Endothelial cell of umbilical vein (primary cell): ENCODE results near the gene MED15. TPM values are rescaled to one million over a fixed set of nuclear protein-coding genes. Genes with fewer than 3 reads are reported as not detected.

Experiments used
- BruUV-seq: library from RNA; stranded (reverse); fragments of 400-500 nt; replicated peaks from 2 replicates; lab custom pipeline; 2021; lab: Mats Ljungman, UMichigan
- CTCF ChIA-PET: fragments of 300-600, 350-600 bp; sonication (Branson Sonifier 250); formaldehyde crosslinking; loops from one replicate; lab custom pipeline; 2021; ENCODE audit warnings: antibody characterized with exemption, inconsistent platforms; lab: Charles Lee
- POLR2A ChIA-PET: fragments of 300-600, 350-600 bp; sonication (Branson Sonifier 250); formaldehyde crosslinking; loops from one replicate; lab custom pipeline; 2021; ENCODE audit warnings: antibody characterized with exemption, inconsistent platforms; lab: Charles Lee
- DNase-seq: peaks from one replicate; pipeline ENCODE4 v3.0.0-alpha.2; 2011; ENCODE audit warnings: low read depth, low spot score
- FAIRE-seq: peaks from 2 replicates; lab custom pipeline; 2011; peaks lifted over from hg19 to GRCh38; lab: Jason Lieb, UNC
- H2AFZ ChIP-seq: 2 replicates; pipeline ENCODE4 v1.6.0; 2012; ENCODE audit warnings: low read depth, low read length, control low read depth, inconsistent platforms
- H3K27ac ChIP-seq: 2 replicates; pipeline ENCODE4 v1.5.1; 2011; ENCODE audit warnings: low read depth, mild to moderate bottlenecking, control low read depth, low read length, moderate library complexity; ENCODE audit not compliant: insufficient read depth
- H3K27me3 ChIP-seq, 2 experiments: 2 replicates each; pipeline versions ENCODE4 v1.6.0 to v1.6.1; 2011; ENCODE audit warnings: low read length in 2 of 2, mixed read lengths in 1 of 2; ENCODE audit not compliant: control insufficient read depth in 2 of 2, insufficient read depth in 2 of 2
- H3K36me3 ChIP-seq, 2 experiments: 2 replicates in 1 of 2; 3 replicates in 1 of 2; pipeline ENCODE4 v1.5.1; 2011; ENCODE audit warnings: low read length in 2 of 2, mild to moderate bottlenecking in 1 of 2, moderate library complexity in 1 of 2; ENCODE audit not compliant: control insufficient read depth in 2 of 2, insufficient read depth in 2 of 2; ENCODE audit errors: extremely low read depth in 1 of 2
- H3K4me1 ChIP-seq: 3 replicates; pipeline ENCODE4 v1.5.1; 2011; ENCODE audit warnings: mild to moderate bottlenecking, low read length; ENCODE audit not compliant: control insufficient read depth, insufficient read depth; ENCODE audit errors: extremely low read depth
- H3K4me2 ChIP-seq: 2 replicates; pipeline ENCODE4 v1.6.1; 2011; ENCODE audit warnings: low read length, control low read depth, mixed read lengths; ENCODE audit not compliant: insufficient read depth
- H3K4me3 ChIP-seq, 3 experiments: fragments of 200-600 bp in 1 of 3; sonication (generic), shearing (Covaris generic) in 1 of 3; replicated peaks in 1 of 3; 2 replicates each; pipeline ENCODE4 v1.5.1; 2011 to 2016; ENCODE audit warnings: control low read depth in 3 of 3, low read length in 3 of 3, mild to moderate bottlenecking in 2 of 3, inconsistent platforms in 1 of 3, low read depth in 1 of 3, moderate library complexity in 1 of 3; ENCODE audit not compliant: insufficient read depth in 1 of 3
- H3K79me2 ChIP-seq: 2 replicates; pipeline ENCODE4 v1.6.0; 2012; ENCODE audit warnings: low read length, inconsistent platforms; ENCODE audit not compliant: control insufficient read depth, insufficient read depth
- H3K9ac ChIP-seq: replicated peaks from 2 replicates; pipeline ENCODE3; 2011; ENCODE audit warnings: low read length, control low read depth; ENCODE audit not compliant: insufficient read depth; ENCODE audit errors: extremely low read depth
- H3K9me1 ChIP-seq: replicated peaks from 3 replicates; pipeline ENCODE4 v1.6.0; 2011; ENCODE audit warnings: mild to moderate bottlenecking, low read length; ENCODE audit not compliant: control insufficient read depth, insufficient read depth; ENCODE audit errors: extremely low read depth
- H3K9me3 ChIP-seq: replicated peaks from 2 replicates; pipeline ENCODE4 v1.5.1; 2012; ENCODE audit warnings: low read length, inconsistent platforms; ENCODE audit not compliant: control insufficient read depth, insufficient read depth
- H4K20me1 ChIP-seq: replicated peaks from 2 replicates; pipeline ENCODE3; 2011; ENCODE audit warnings: mild to moderate bottlenecking, low read length; ENCODE audit not compliant: control insufficient read depth, insufficient read depth; ENCODE audit errors: extremely low read depth
- EZH2 ChIP-seq: IDR thresholded peaks from 2 replicates; pipeline ENCODE4 v1.6.1; 2012; ENCODE audit warnings: borderline replicate concordance, low read depth, mild to moderate bottlenecking, moderate library complexity, low read length, inconsistent platforms; ENCODE audit not compliant: severe bottlenecking
- FOS ChIP-seq: IDR thresholded peaks from 2 replicates; pipeline ENCODE4 v1.6.1; 2011; ENCODE audit warnings: mild to moderate bottlenecking, low read length, moderate library complexity, borderline replicate concordance; ENCODE audit not compliant: insufficient read depth
- GATA2 ChIP-seq: IDR thresholded peaks from 2 replicates; pipeline ENCODE4 v1.7.0; 2011; ENCODE audit warnings: low read depth, mild to moderate bottlenecking, moderate library complexity, mixed read lengths, low read length; ENCODE audit not compliant: insufficient read length, insufficient read depth
- JUN ChIP-seq: IDR thresholded peaks from 2 replicates; pipeline ENCODE4 v1.6.1; 2011; ENCODE audit warnings: borderline replicate concordance, low read depth; ENCODE audit not compliant: insufficient read length, insufficient read depth
- MAX ChIP-seq: IDR thresholded peaks from 2 replicates; pipeline ENCODE4 v1.6.1; 2011; ENCODE audit not compliant: insufficient read depth, insufficient read length
- MYC ChIP-seq: IDR thresholded peaks from one replicate; pipeline ENCODE4 v1.6.1; 2011; ENCODE audit warnings: mild to moderate bottlenecking, low read depth, low read length
- POLR2A ChIP-seq: IDR thresholded peaks from 2 replicates; pipeline ENCODE4 v1.6.1; 2012; ENCODE audit warnings: low read depth, mild to moderate bottlenecking, control low read depth, low read length
- POLR2AphosphoS5 ChIP-seq: IDR thresholded peaks from 2 replicates; pipeline ENCODE4 v1.6.1; 2012; ENCODE audit warnings: low read depth, mild to moderate bottlenecking, control low read depth, low read length, moderate library complexity; ENCODE audit not compliant: insufficient read depth
- dilution Hi-C: fragments of 300-500 bp; cut with MboI; formaldehyde crosslinking; loops from one replicate; pipeline ENCODE4 v1.15.0; 2019; ENCODE audit warnings: low sequenced_read_pairs; ENCODE audit not compliant: extremely low pct_ligation_motif_present
- intact Hi-C: fragments of 100-400 bp; cut with micrococcal nuclease; formaldehyde crosslinking; loops from one replicate; pipeline ENCODE4 v1.10.0; 2022
- polyA plus RNA-seq, 4 experiments: library from polyadenylated mRNA; depleted of rRNA in 3 of 4; stranded (reverse) in 3 of 4; unstranded in 1 of 4; fragments of >200 nt; gene quantifications; 2 replicates each; pipeline versions ENCODE4 v1.2.1 to v1.2.3, GENCODE V29; 2011 to 2012; ENCODE audit warnings: missing spikeins in 1 of 4
- total RNA-seq: library from RNA; stranded (reverse); gene quantifications from 2 replicates; pipeline ENCODE4 v1.2.3, GENCODE V29; 2021
- TF ChIP-seq, protein P1 (sequence below), 2 donors: IDR thresholded peaks; 1 replicate in 1 of 2; 2 replicates in 1 of 2; pipeline ENCODE4 v1.5.1; 2011; ENCODE audit warnings: low read length in 2 of 2, mild to moderate bottlenecking in 2 of 2, moderate library complexity in 2 of 2, control low read depth in 1 of 2, inconsistent platforms in 1 of 2, low read depth in 1 of 2; ENCODE audit not compliant: insufficient read depth in 1 of 2; ENCODE audit errors: extremely low read depth in 1 of 2

MED15 gene
- total and polyA plus RNA-seq, 2 donors (not counting 3 experiments of a cell fraction or from before 2014, with no cell fraction given): 68.1 to 138 TPM

DNA sequence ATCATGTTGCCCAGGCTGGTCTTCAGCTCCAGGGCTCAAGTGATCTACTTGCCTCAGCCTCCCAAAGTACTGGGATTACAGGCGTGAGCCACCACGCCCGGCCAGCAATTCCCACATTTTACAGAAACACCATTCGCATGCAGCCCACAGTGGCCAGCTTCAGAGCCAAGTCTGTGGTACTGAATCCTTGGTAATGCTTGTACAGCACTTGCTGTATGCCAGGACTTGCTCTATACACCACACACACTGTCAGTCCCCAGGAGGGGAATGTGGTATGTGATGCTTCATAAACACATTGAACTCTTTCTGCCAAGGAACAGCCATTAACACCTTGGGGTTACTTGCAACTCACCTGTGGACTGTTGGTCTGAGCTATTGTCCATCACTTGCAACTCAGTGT is 119.4 kb downstream of the MED15 start:
- dilution Hi-C loops (no loop called here), intact Hi-C loops (no loop called here)
- Histone ChIP-seq H3K9me3 (no peaks in the 10 kb centered on the region), H3K4me2 (no peak overlapping the region), H3K4me1 (no peaks in the 10 kb centered on the region), H3K79me2 (no peaks in the 10 kb centered on the region), H3K27ac (no peak overlapping the region), H3K27me3 (peaks cover 7 to 8% of the 10 kb centered on the region in 2 experiments), H3K9ac (no peak overlapping the region), H4K20me1 (no peaks in the 10 kb centered on the region), H3K36me3 (no peaks in the 10 kb centered on the region), H3K4me3 (no peak overlapping the region), H2AFZ (no peak overlapping the region), H3K9me1 (no peaks in the 10 kb centered on the region)
- CTCF ChIA-PET: no interaction called here
- no TSS peak for BruUV-seq
- no peak for FAIRE-seq
- no peak for DNase-seq
- POLR2A ChIA-PET: no interaction called here
- TF ChIP-seq MYC (no peak), GATA2 (no peak), POLR2AphosphoS5 (no peak), FOS (no peak), MAX (no peak), EZH2 (no peak), POLR2A (no peak), JUN (no peak)
- TF ChIP-seq, protein P1, sequence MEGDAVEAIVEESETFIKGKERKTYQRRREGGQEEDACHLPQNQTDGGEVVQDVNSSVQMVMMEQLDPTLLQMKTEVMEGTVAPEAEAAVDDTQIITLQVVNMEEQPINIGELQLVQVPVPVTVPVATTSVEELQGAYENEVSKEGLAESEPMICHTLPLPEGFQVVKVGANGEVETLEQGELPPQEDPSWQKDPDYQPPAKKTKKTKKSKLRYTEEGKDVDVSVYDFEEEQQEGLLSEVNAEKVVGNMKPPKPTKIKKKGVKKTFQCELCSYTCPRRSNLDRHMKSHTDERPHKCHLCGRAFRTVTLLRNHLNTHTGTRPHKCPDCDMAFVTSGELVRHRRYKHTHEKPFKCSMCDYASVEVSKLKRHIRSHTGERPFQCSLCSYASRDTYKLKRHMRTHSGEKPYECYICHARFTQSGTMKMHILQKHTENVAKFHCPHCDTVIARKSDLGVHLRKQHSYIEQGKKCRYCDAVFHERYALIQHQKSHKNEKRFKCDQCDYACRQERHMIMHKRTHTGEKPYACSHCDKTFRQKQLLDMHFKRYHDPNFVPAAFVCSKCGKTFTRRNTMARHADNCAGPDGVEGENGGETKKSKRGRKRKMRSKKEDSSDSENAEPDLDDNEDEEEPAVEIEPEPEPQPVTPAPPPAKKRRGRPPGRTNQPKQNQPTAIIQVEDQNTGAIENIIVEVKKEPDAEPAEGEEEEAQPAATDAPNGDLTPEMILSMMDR (IDR thresholded peaks at IDR 0.05; ENCODE audit: extremely low read depth in 1 of 2, insufficient read depth in 1 of 2, low read depth in 1 of 2, low read length in 2 of 2): no peak
